H1 (cell line): ENCODE measurements around the gene PPP1R1C. TPM values are rescaled to one million over a fixed set of nuclear protein-coding genes. Genes with fewer than 3 reads are reported as not detected.

Experiments
- CTCF ChIA-PET: fragments of 300-600 bp; sonication (Branson Sonifier 250); formaldehyde crosslinking; loops from one replicate; lab custom pipeline; 2021; ENCODE audit not compliant: partially characterized antibody; lab: Charles Lee
- POLR2A ChIA-PET: fragments of 300-600 bp; sonication (Branson Sonifier 250); formaldehyde crosslinking; loops from one replicate; lab custom pipeline; 2021; ENCODE audit warnings: inconsistent platforms; ENCODE audit not compliant: partially characterized antibody; lab: Charles Lee
- DNase-seq, 2 experiments: peaks; one replicate each; pipeline versions ENCODE4 v3.0.0 to v3.0.0-alpha.2; 2010 to 2022; ENCODE audit warnings: low spot score in 2 of 2, low read depth in 1 of 2, mixed read lengths in 1 of 2
- FAIRE-seq: peaks from 2 replicates; lab custom pipeline; 2011; peaks lifted over from hg19 to GRCh38; lab: Jason Lieb, UNC
- H2AFZ ChIP-seq: 2 replicates; pipeline ENCODE4 v1.8.1; 2012; ENCODE audit warnings: low read length, inconsistent platforms
- H2AK5ac ChIP-seq: 2 replicates; pipeline ENCODE4 v1.6.1; 2013; ENCODE audit warnings: low read depth, low read length
- H2BK120ac ChIP-seq: replicated peaks from 2 replicates; pipeline ENCODE3; 2013; ENCODE audit warnings: low read depth, low read length, inconsistent platforms
- H2BK12ac ChIP-seq: 2 replicates; pipeline ENCODE4 v1.6.1; 2013; ENCODE audit warnings: low read depth, low read length
- H2BK15ac ChIP-seq: 2 replicates; pipeline ENCODE4 v1.6.1; 2013; ENCODE audit warnings: low read length
- H2BK20ac ChIP-seq: 2 replicates; pipeline ENCODE4 v1.6.1; 2013; ENCODE audit warnings: low read length
- H2BK5ac ChIP-seq: 2 replicates; pipeline ENCODE4 v1.6.1; 2013; ENCODE audit warnings: low read depth, low read length
- H3K14ac ChIP-seq: 2 replicates; pipeline ENCODE4 v1.6.1; 2013; ENCODE audit warnings: inconsistent platforms; ENCODE audit not compliant: insufficient read length
- H3K18ac ChIP-seq: 2 replicates; pipeline ENCODE4 v1.6.1; 2013; ENCODE audit warnings: low read length; ENCODE audit errors: extremely low read depth
- H3K23ac ChIP-seq: 2 replicates; pipeline ENCODE4 v1.6.1; 2013; ENCODE audit warnings: inconsistent platforms; ENCODE audit not compliant: insufficient read length
- H3K23me2 ChIP-seq: 2 replicates; pipeline ENCODE4 v1.6.1; 2013; ENCODE audit warnings: low read depth, low read length
- H3K27ac ChIP-seq: 2 replicates; pipeline ENCODE4 v1.6.1; 2011; ENCODE audit warnings: low read depth, low read length, inconsistent platforms
- H3K27me3 ChIP-seq, 4 experiments: replicated peaks in 1 of 4; 1 replicate in 1 of 4; 2 replicates in 3 of 4; pipeline versions ENCODE4 v1.6.1 to v1.8.1; 2011 to 2013; ENCODE audit warnings: low read length in 3 of 4, mild to moderate bottlenecking in 3 of 4, inconsistent platforms in 2 of 4, mixed read lengths in 2 of 4, moderate library complexity in 1 of 4; ENCODE audit not compliant: control insufficient read depth in 3 of 4, insufficient read depth in 3 of 4; ENCODE audit errors: extremely low read depth in 1 of 4
- H3K36me3 ChIP-seq, 4 experiments: 2 replicates each; pipeline versions ENCODE4 v1.6.1 to v1.8.1; 2011 to 2013; ENCODE audit warnings: mild to moderate bottlenecking in 4 of 4, low read length in 3 of 4, moderate library complexity in 2 of 4, control low read depth in 1 of 4, inconsistent platforms in 1 of 4; ENCODE audit not compliant: insufficient read depth in 4 of 4, control insufficient read depth in 2 of 4
- H3K4ac ChIP-seq: replicated peaks from 2 replicates; pipeline ENCODE3; 2013; ENCODE audit warnings: low read length, low read depth, mixed read lengths, inconsistent platforms; ENCODE audit not compliant: insufficient read length
- H3K4me1 ChIP-seq, 4 experiments: replicated peaks in 1 of 4; 1 replicate in 1 of 4; 2 replicates in 3 of 4; pipeline versions ENCODE4 v1.6.1 to v1.8.1; 2011 to 2013; ENCODE audit warnings: low read length in 3 of 4, inconsistent platforms in 2 of 4, mixed read lengths in 1 of 4; ENCODE audit not compliant: insufficient read depth in 4 of 4, control insufficient read depth in 3 of 4
- H3K4me2 ChIP-seq, 2 experiments: 2 replicates each; pipeline versions ENCODE4 v1.6.1 to v1.8.1; 2011 to 2013; ENCODE audit warnings: low read depth in 2 of 2, low read length in 2 of 2, control low read depth in 1 of 2, inconsistent platforms in 1 of 2, mild to moderate bottlenecking in 1 of 2; ENCODE audit not compliant: insufficient read depth in 1 of 2
- H3K4me3 ChIP-seq, 4 experiments: fragments of 200-600, 300-600 bp in 1 of 4; sonication (generic), shearing (Covaris generic), sonication (Bioruptor Twin) in 1 of 4; 2 replicates each; pipeline versions ENCODE4 v1.5.1 to v1.8.1; 2011 to 2016; ENCODE audit warnings: low read length in 4 of 4, low read depth in 3 of 4, control low read depth in 2 of 4, inconsistent platforms in 2 of 4, mild to moderate bottlenecking in 2 of 4, mixed read lengths in 1 of 4, moderate library complexity in 1 of 4; ENCODE audit not compliant: insufficient read depth in 2 of 4; ENCODE audit errors: extremely low read depth in 1 of 4
- H3K56ac ChIP-seq: replicated peaks from 2 replicates; pipeline ENCODE3; 2013; ENCODE audit warnings: low read depth, mild to moderate bottlenecking, mixed read lengths, low read length, inconsistent platforms; ENCODE audit not compliant: insufficient read length
- H3K79me1 ChIP-seq: 2 replicates; pipeline ENCODE4 v1.6.1; 2013; ENCODE audit warnings: low read depth, low read length, control low read depth
- H3K79me2 ChIP-seq, 2 experiments: 2 replicates each; pipeline versions ENCODE4 v1.6.1 to v1.8.1; 2012 to 2013; ENCODE audit warnings: low read length in 2 of 2, mild to moderate bottlenecking in 2 of 2, inconsistent platforms in 1 of 2; ENCODE audit not compliant: insufficient read depth in 2 of 2, control insufficient read depth in 1 of 2
- H3K9ac ChIP-seq, 4 experiments: replicated peaks in 1 of 4; 1 replicate in 1 of 4; 2 replicates in 3 of 4; pipeline versions ENCODE4 v1.6.1 to v1.8.1; 2011 to 2013; ENCODE audit warnings: low read depth in 3 of 4, low read length in 3 of 4, control low read depth in 2 of 4, mild to moderate bottlenecking in 2 of 4, moderate library complexity in 2 of 4, inconsistent platforms in 1 of 4; ENCODE audit errors: extremely low read depth in 1 of 4
- H3K9me3 ChIP-seq, 2 experiments: 2 replicates each; pipeline versions ENCODE4 v1.6.1 to v1.8.1; 2012 to 2013; ENCODE audit warnings: mild to moderate bottlenecking in 2 of 2, moderate library complexity in 2 of 2, control low read depth in 1 of 2, inconsistent platforms in 1 of 2, low read depth in 1 of 2, low read length in 1 of 2, mixed read lengths in 1 of 2; ENCODE audit not compliant: insufficient read depth in 2 of 2
- H4K20me1 ChIP-seq, 2 experiments: replicated peaks in 1 of 2; 2 replicates each; pipeline versions ENCODE3 to v1.8.1; 2011 to 2013; ENCODE audit warnings: inconsistent platforms in 2 of 2, low read length in 2 of 2, mild to moderate bottlenecking in 1 of 2; ENCODE audit not compliant: insufficient read depth in 2 of 2, control insufficient read depth in 1 of 2
- H4K5ac ChIP-seq: 2 replicates; pipeline ENCODE4 v1.6.1; 2013; ENCODE audit warnings: low read length, low read depth, mixed read lengths, inconsistent platforms; ENCODE audit not compliant: insufficient read length
- H4K8ac ChIP-seq: 2 replicates; pipeline ENCODE4 v1.8.0; 2013; ENCODE audit warnings: mild to moderate bottlenecking, moderate library complexity, low read length, inconsistent platforms; ENCODE audit not compliant: insufficient read depth; ENCODE audit errors: extremely low read depth
- H4K91ac ChIP-seq: replicated peaks from 2 replicates; pipeline ENCODE3; 2013; ENCODE audit warnings: low read length, mixed read lengths, inconsistent platforms; ENCODE audit not compliant: insufficient read length
- CBX5 ChIP-seq: fragments of 300-800, 300-1000 bp; sonication (generic); IDR thresholded peaks from 2 replicates; pipeline ENCODE4 v1.7.1; 2016; ENCODE audit warnings: antibody characterized with exemption, low read length, low read depth
- CHD1 ChIP-seq: IDR thresholded peaks from 2 replicates; pipeline ENCODE4 v1.6.1; 2012; ENCODE audit warnings: low read depth, low read length, improper control_type of control experiment
- EGR1 ChIP-seq: IDR thresholded peaks from 2 replicates; pipeline ENCODE4 v1.6.1; 2011; ENCODE audit warnings: low read depth, low read length, borderline replicate concordance
- EP300 ChIP-seq, 2 experiments: IDR thresholded peaks; 1 replicate in 1 of 2; 2 replicates in 1 of 2; pipeline ENCODE4 v1.6.1; 2011 to 2012; ENCODE audit warnings: low read depth in 2 of 2, low read length in 2 of 2, mild to moderate bottlenecking in 2 of 2, borderline replicate concordance in 1 of 2, inconsistent platforms in 1 of 2, moderate library complexity in 1 of 2
- HDAC2 ChIP-seq, 2 experiments: fragments of 300-600 bp in 1 of 2; sonication (generic) in 1 of 2; IDR thresholded peaks; 2 replicates each; pipeline ENCODE4 v1.6.1; 2011 to 2012; ENCODE audit warnings: low read depth in 2 of 2, low read length in 2 of 2, mild to moderate bottlenecking in 2 of 2, moderate library complexity in 2 of 2, borderline replicate concordance in 1 of 2, inconsistent platforms in 1 of 2
- KDM1A ChIP-seq: fragments of 200-600, 300-600 bp; sonication (generic); IDR thresholded peaks from 2 replicates; pipeline ENCODE4 v1.7.1; 2016; ENCODE audit warnings: mild to moderate bottlenecking, low read length, borderline replicate concordance
- NRF1 ChIP-seq: IDR thresholded peaks from 2 replicates; pipeline ENCODE4 v1.6.1; 2011; ENCODE audit warnings: mild to moderate bottlenecking, low read depth, low read length, improper control_type of control experiment
- PHF8 ChIP-seq: fragments of 200-600 bp; sonication (generic); conservative IDR thresholded peaks from 2 replicates; pipeline ENCODE4 v1.7.1; 2012; ENCODE audit warnings: low read depth, mild to moderate bottlenecking, inconsistent platforms, low read length, moderate library complexity
- SAP30 ChIP-seq: fragments of 300-600 bp; sonication (generic); IDR thresholded peaks from 2 replicates; pipeline ENCODE4 v1.7.1; 2012; ENCODE audit warnings: low read length, moderate library complexity, mild to moderate bottlenecking, inconsistent platforms; ENCODE audit not compliant: insufficient read depth, insufficient replicate concordance
- SIN3A ChIP-seq, 2 experiments: IDR thresholded peaks in 1 of 2; conservative IDR thresholded peaks in 1 of 2; 2 replicates each; pipeline ENCODE4 v1.6.1; 2011 to 2012; ENCODE audit warnings: low read length in 2 of 2, improper control_type of control experiment in 1 of 2, low read depth in 1 of 2, mild to moderate bottlenecking in 1 of 2
- TEAD4 ChIP-seq: IDR thresholded peaks from 2 replicates; pipeline ENCODE4 v1.6.1; 2012; ENCODE audit warnings: low read depth, low read length, inconsistent platforms, mixed read lengths
- WGBS, 2 experiments: shearing (Covaris generic) in 1 of 2; methylation state at CpG; one replicate each; pipeline versions ENCODE4 v1.1.6 to v1.1.7; 2013 to 2015; ENCODE audit warnings: low lambda C conversion rate in 2 of 2, mixed read lengths in 2 of 2, inconsistent platforms in 1 of 2, low coverage in 1 of 2, missing lambda C conversion rate in 1 of 2; ENCODE audit not compliant: insufficient replicate concordance in 2 of 2, insufficient coverage in 1 of 2, insufficient read length in 1 of 2; ENCODE audit errors: extremely low coverage in 1 of 2, missing lambda C conversion rate in 1 of 2; 5-methylcytosine and 5-hydroxymethylcytosine counted together
- polyA plus RNA-seq, 7 experiments: library from polyadenylated mRNA; depleted of rRNA in 3 of 7; stranded (reverse) in 5 of 7; unstranded in 2 of 7; fragments of >200 nt in 5 of 7; fragments of 200-250 nt in 2 of 7; gene quantifications; 1 replicate in 5 of 7; 2 replicates in 1 of 7; 4 replicates in 1 of 7; pipeline versions ENCODE4 v1.2.1 to v1.2.3, GENCODE V29; 2011 to 2013; ENCODE audit warnings: missing spikeins in 2 of 7, mixed read lengths in 2 of 7
- total RNA-seq: library from RNA; stranded (reverse); fragmentation: NEBNext Ultra II Directional; extraction: Animal tissue kit (Norgen Biotek cat#: 25700); gene quantifications from 2 replicates; pipeline ENCODE4 v1.2.1, GENCODE V29; 2021
- TF ChIP-seq, protein P1 (sequence below): IDR thresholded peaks from 2 replicates; pipeline ENCODE4 v1.6.1; 2012; ENCODE audit warnings: low read length, inconsistent platforms

Gene PPP1R1C
- total and polyA plus RNA-seq, 2 of the 8 experiments (the other 6 are each of a cell fraction or from before 2014, with no cell fraction given) = 1.3 to 5.3 TPM

- Histone ChIP-seq H3K18ac (no peak overlapping the region), H4K91ac (no peak overlapping the region), H3K79me2 (no peaks in the 10 kb centered on the region), H2BK15ac (no peak overlapping the region), H4K20me1 (no peaks in the 10 kb centered on the region), H3K23me2 (no peaks in the 10 kb centered on the region; the same call in 1 of the 2 replicates), H3K9ac (no peak overlapping the region), H2AFZ (no peak overlapping the region), H3K27ac (no peak overlapping the region), H3K9me3 (no peaks in the 10 kb centered on the region), H2BK120ac (no peak overlapping the region), H4K5ac (no peak overlapping the region), H3K4me3 (no peak overlapping the region), H3K36me3 (no peaks in the 10 kb centered on the region), H2BK20ac (no peak overlapping the region), H3K23ac (no peak overlapping the region), H2BK12ac (no peak overlapping the region), H3K14ac (no peak overlapping the region), H2AK5ac (no peak overlapping the region), H2BK5ac (no peak overlapping the region), H3K79me1 (no peaks in the 10 kb centered on the region), H4K8ac (no peak overlapping the region), H3K4me2 (no peak overlapping the region), H3K27me3 (no peaks in the 10 kb centered on the region), H3K4me1 (no peaks in the 10 kb centered on the region), H3K4ac (no peak overlapping the region), H3K56ac (no peak overlapping the region)
- no peak for FAIRE-seq
- ChIA-PET POLR2A (no interaction called here), CTCF (no interaction called here)
- no peak for DNase-seq
- 100% methylated on average over 2 of the region's 2 CpGs; no CpG with 5 or more reads in 1 of the 2 experiments for WGBS, 2 experiments
- TF ChIP-seq TEAD4 (no peak), EGR1 (no peak), PHF8 (no peak), NRF1 (no peak), KDM1A (no peak), SIN3A (conservative IDR thresholded peaks at IDR 0.05 in 1 of 2, IDR thresholded peaks at IDR 0.05 in 1 of 2; ENCODE audit: low read depth in 1 of 2, low read length in 2 of 2) (no peak), CBX5 (no peak), SAP30 (no peak), HDAC2 (IDR thresholded peaks at IDR 0.05; ENCODE audit: borderline replicate concordance in 1 of 2, low read depth in 2 of 2, low read length in 2 of 2) (no peak), CHD1 (no peak), EP300 (IDR thresholded peaks at IDR 0.05; ENCODE audit: borderline replicate concordance in 1 of 2, low read depth in 2 of 2, low read length in 2 of 2) (no peak)
- TF ChIP-seq, protein P1, sequence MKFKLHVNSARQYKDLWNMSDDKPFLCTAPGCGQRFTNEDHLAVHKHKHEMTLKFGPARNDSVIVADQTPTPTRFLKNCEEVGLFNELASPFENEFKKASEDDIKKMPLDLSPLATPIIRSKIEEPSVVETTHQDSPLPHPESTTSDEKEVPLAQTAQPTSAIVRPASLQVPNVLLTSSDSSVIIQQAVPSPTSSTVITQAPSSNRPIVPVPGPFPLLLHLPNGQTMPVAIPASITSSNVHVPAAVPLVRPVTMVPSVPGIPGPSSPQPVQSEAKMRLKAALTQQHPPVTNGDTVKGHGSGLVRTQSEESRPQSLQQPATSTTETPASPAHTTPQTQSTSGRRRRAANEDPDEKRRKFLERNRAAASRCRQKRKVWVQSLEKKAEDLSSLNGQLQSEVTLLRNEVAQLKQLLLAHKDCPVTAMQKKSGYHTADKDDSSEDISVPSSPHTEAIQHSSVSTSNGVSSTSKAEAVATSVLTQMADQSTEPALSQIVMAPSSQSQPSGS = no peak
Observed at GRCh38 chr2:182116774-182117173, 131.1 kb downstream of the PPP1R1C start.
